Measurements from ENCODE around the gene GRAMD1B. TPM values are rescaled to one million over a fixed set of nuclear protein-coding genes. Genes with fewer than 3 reads are reported as not detected.

GRAMD1B gene
- 5.0 TPM for polyA plus RNA-seq (2013, experiment 1 of 2)
- polyA plus RNA-seq (2013, experiment 2 of 2), result 5.0 TPM

DNA sequence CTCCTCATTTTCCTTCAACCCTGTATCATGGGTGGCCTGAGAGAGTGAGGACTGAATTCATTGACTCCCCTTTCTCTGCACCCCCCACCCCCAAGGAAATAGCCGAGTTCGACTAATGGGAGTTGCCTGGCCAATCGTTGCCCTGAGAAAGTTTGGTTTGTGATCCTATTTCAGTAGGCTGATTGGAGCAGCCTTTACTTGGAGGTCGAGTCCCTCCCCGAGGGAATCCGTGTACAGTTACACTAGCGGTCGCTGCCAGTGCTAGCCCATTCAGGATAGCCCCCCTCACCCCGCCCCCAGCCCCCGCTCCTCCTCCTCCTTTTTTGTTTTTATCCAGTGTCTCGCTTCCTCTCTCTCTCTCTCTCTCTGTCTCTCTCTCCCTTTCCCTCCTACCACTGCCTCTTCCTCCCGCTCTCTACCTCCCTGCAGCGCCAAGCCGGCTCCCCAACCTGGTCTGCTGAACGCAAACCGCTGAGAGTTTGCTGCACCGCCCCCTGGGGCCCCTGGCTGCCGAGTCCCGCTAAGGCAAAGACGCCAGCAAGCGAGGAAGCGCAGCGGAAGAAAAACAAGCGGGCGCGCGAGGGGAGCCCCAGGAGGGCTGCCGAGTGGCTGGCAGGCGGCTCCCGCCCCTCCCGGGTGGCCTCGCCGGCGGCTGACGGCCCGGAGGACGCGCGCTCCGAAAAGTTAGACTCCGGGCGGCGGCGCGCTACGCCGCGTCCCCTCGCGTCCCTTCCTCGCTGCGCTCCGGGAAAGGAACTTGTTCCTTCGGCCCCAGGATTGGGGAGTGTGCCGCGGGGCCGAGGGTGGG, at the start of gene GRAMD1B:
TSS of gene GRAMD1B (plus strand) at position 357 of the 808 bp plus-strand sequence. CDS start 524 bp downstream, outside the sequence.
- H2BK5ac ChIP-seq (ENCODE audit: low read length), result peak within 1 kb of the TSS; percentile 62
- peak within 1 kb of the TSS; percentile 72 for H3K4me2 ChIP-seq (ENCODE audit: low read length)
- DNase-seq, result peak; percentile 94
- H3K4ac ChIP-seq (ENCODE audit: low read depth, low read length), result peak within 1 kb of the TSS; percentile 49
- WGBS (ENCODE audit: extremely low coverage, insufficient coverage, low lambda C conversion rate), result no CpG with 5 or more reads among the region's 57 CpGs
- peak within 1 kb of the TSS; percentile 89 for H3K4me3 ChIP-seq (ENCODE audit: low read length)
- H3K4me1 ChIP-seq (ENCODE audit: control insufficient read depth, low read depth, low read length), result peaks cover 6% of the 10 kb centered on the region
- H3K27ac ChIP-seq (ENCODE audit: low read depth, low read length), result peak within 1 kb of the TSS; percentile 94
- H4K5ac ChIP-seq (ENCODE audit: low read length), result no peak within 1 kb of the TSS
- H3K27me3 ChIP-seq (ENCODE audit: insufficient read depth, low read length, poor library complexity), result no peaks in the 10 kb centered on the region
- H3K9ac ChIP-seq (ENCODE audit: low read length), result peak within 1 kb of the TSS; percentile 93
- peak within 1 kb of the TSS; percentile 82 for H3K18ac ChIP-seq (ENCODE audit: low read length)
- peak within 1 kb of the TSS; percentile 98 for H3K23ac ChIP-seq (ENCODE audit: low read length)
- no peak within 1 kb of the TSS for H2BK15ac ChIP-seq (replicated peaks; ENCODE audit: low read depth)
- no peak within 1 kb of the TSS for H4K8ac ChIP-seq (ENCODE audit: low read depth, low read length)
- peak within 1 kb of the TSS; percentile 4 for H2BK120ac ChIP-seq (ENCODE audit: low read depth, low read length)
- H2AK5ac ChIP-seq (ENCODE audit: low read length), result no peak within 1 kb of the TSS
- H3K79me1 ChIP-seq (ENCODE audit: low read length), result peaks cover 10% of the 10 kb centered on the region
- no peaks in the 10 kb centered on the region for H3K36me3 ChIP-seq (ENCODE audit: control insufficient read depth, insufficient read depth, low read length)
- H3K79me2 ChIP-seq (ENCODE audit: control insufficient read depth, insufficient read depth, low read length), result peaks cover 6% of the 10 kb centered on the region
- H3K56ac ChIP-seq (ENCODE audit: low read length), result peak within 1 kb of the TSS; percentile 99

DNA sequence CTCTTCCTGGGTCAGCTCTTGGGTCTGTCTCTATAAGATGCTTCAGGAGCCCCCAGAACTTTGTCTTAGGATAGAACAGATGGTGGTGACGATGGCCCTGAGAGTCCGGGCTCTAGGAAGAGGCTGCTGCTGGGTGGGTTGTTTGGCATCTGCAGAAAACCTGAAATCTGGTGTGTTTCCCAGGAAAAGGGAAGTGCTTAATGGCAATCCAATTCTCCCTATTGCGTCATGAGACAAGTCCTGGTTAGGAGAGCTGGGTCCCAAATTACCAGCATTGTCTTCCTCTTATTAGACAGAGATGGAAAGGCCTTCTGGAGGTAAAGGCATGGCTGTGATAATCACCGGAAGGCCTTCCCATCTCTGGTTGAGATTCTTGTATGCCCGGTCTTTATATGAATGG, 48.9 kb upstream of the GRAMD1B start:
- Histone ChIP-seq H4K5ac (ENCODE audit: low read length) (no peak overlapping the region), H3K79me1 (ENCODE audit: low read length) (no peaks in the 10 kb centered on the region), H3K79me2 (ENCODE audit: control insufficient read depth, insufficient read depth, low read length) (no peaks in the 10 kb centered on the region), H2BK15ac (replicated peaks; ENCODE audit: low read depth) (no peak overlapping the region), H3K9ac (ENCODE audit: low read length) (no peak overlapping the region), H3K27me3 (ENCODE audit: insufficient read depth, low read length, poor library complexity) (no peaks in the 10 kb centered on the region), H3K36me3 (ENCODE audit: control insufficient read depth, insufficient read depth, low read length) (no peaks in the 10 kb centered on the region), H3K4ac (ENCODE audit: low read depth, low read length) (no peak overlapping the region), H2BK5ac (ENCODE audit: low read length) (no peak overlapping the region), H3K56ac (ENCODE audit: low read length) (no peak overlapping the region), H3K4me3 (ENCODE audit: low read length) (no peak overlapping the region), H3K18ac (ENCODE audit: low read length) (no peak overlapping the region), H4K8ac (ENCODE audit: low read depth, low read length) (no peak overlapping the region), H2AK5ac (ENCODE audit: low read length) (no peak overlapping the region), H3K23ac (ENCODE audit: low read length) (no peak overlapping the region), H3K4me2 (ENCODE audit: low read length) (no peak overlapping the region), H3K27ac (ENCODE audit: low read depth, low read length) (no peak overlapping the region), H3K4me1 (ENCODE audit: control insufficient read depth, low read depth, low read length) (no peaks in the 10 kb centered on the region), H2BK120ac (ENCODE audit: low read depth, low read length) (no peak overlapping the region)
- DNase-seq, result no peak
- WGBS (ENCODE audit: extremely low coverage, insufficient coverage, low lambda C conversion rate), result no CpG with 5 or more reads among the region's 5 CpGs

DNA sequence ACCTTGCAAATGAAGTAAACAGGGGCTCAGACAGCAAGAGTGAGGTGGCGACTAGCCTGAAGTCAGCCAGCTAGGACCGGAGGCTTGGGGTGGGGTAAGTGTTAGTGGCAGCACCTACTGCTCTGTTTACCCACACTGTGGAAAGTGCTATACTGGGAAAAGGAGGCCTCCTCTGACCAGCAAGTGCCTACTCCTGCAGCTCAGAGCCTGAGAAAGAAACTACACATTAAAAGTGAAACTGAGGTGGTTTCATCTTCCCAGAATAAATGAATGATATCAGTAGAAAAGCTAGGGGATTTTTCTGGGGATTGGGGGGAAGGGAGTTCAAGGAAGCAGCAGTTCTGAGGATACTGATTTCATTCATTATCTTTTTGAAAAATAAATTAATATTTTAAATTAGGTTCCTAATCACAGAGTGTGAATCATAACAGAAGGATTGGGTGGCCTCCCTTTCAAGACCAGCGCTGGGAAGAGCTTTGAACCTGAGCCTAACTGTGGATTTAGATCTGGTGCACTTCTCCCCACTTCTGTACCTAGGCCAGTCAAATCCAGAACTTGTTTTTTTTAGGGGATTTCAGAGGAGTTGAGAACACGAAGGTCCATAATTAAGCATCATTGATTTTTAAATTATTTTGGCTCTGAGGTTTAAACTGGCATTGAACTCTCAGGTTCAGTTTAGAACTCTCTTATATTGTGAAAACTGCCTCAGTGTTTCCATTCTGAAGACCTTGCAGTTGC, 48.1 kb upstream of the GRAMD1B start:
- Histone ChIP-seq H3K23ac (ENCODE audit: low read length) (no peak overlapping the region), H2BK5ac (ENCODE audit: low read length) (no peak overlapping the region), H3K4ac (ENCODE audit: low read depth, low read length) (no peak overlapping the region), H3K4me2 (ENCODE audit: low read length) (no peak overlapping the region), H3K18ac (ENCODE audit: low read length) (no peak overlapping the region), H3K56ac (ENCODE audit: low read length) (no peak overlapping the region), H3K9ac (ENCODE audit: low read length) (no peak overlapping the region), H3K36me3 (ENCODE audit: control insufficient read depth, insufficient read depth, low read length) (no peaks in the 10 kb centered on the region), H3K79me1 (ENCODE audit: low read length) (no peaks in the 10 kb centered on the region), H3K4me3 (ENCODE audit: low read length) (no peak overlapping the region), H3K27me3 (ENCODE audit: insufficient read depth, low read length, poor library complexity) (no peaks in the 10 kb centered on the region), H3K4me1 (ENCODE audit: control insufficient read depth, low read depth, low read length) (no peaks in the 10 kb centered on the region), H2BK120ac (ENCODE audit: low read depth, low read length) (no peak overlapping the region), H3K27ac (ENCODE audit: low read depth, low read length) (no peak overlapping the region), H4K5ac (ENCODE audit: low read length) (no peak overlapping the region), H2BK15ac (replicated peaks; ENCODE audit: low read depth) (no peak overlapping the region), H2AK5ac (ENCODE audit: low read length) (no peak overlapping the region), H3K79me2 (ENCODE audit: control insufficient read depth, insufficient read depth, low read length) (no peaks in the 10 kb centered on the region), H4K8ac (ENCODE audit: low read depth, low read length) (no peak overlapping the region)
- no CpG with 5 or more reads among the region's 4 CpGs for WGBS (ENCODE audit: extremely low coverage, insufficient coverage, low lambda C conversion rate)
- DNase-seq, result no peak

DNA sequence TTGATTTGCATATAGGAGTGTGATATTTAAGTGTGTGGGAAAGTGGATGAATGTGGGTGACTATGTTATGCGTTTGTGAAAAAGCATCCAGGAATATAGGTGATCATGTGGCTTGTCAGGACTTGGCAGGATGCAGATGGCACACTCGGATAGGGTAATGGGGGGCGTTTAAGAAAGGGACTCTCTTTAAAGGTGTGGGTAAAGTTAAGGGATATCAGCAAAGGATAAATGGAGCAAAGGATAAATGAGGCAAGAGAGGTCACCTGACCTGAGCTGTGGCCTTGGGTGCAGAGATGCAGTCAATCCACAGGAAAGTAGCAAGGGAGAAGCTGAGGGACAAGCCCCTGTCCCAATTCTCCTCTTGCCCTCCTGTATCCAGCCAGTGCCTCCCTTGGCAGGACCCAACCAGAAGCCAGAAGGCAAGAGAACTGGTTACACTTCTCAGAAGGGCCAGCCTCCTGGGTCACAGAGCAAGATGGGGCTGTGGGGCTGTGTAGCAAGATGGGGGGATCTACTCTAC, 47.5 kb upstream of the GRAMD1B start:
- H3K79me2 ChIP-seq (ENCODE audit: control insufficient read depth, insufficient read depth, low read length), result no peaks in the 10 kb centered on the region
- H2AK5ac ChIP-seq (ENCODE audit: low read length), result no peak overlapping the region
- H3K23ac ChIP-seq (ENCODE audit: low read length), result no peak overlapping the region
- no peak for DNase-seq
- no peak overlapping the region for H3K27ac ChIP-seq (ENCODE audit: low read depth, low read length)
- H4K5ac ChIP-seq (ENCODE audit: low read length), result no peak overlapping the region
- H3K56ac ChIP-seq (ENCODE audit: low read length), result no peak overlapping the region
- H2BK120ac ChIP-seq (ENCODE audit: low read depth, low read length), result no peak overlapping the region
- no peak overlapping the region for H4K8ac ChIP-seq (ENCODE audit: low read depth, low read length)
- no peak overlapping the region for H3K4me2 ChIP-seq (ENCODE audit: low read length)
- no peaks in the 10 kb centered on the region for H3K79me1 ChIP-seq (ENCODE audit: low read length)
- no peaks in the 10 kb centered on the region for H3K27me3 ChIP-seq (ENCODE audit: insufficient read depth, low read length, poor library complexity)
- H3K9ac ChIP-seq (ENCODE audit: low read length), result no peak overlapping the region
- no peak overlapping the region for H2BK5ac ChIP-seq (ENCODE audit: low read length)
- no peak overlapping the region for H3K4me3 ChIP-seq (ENCODE audit: low read length)
- no peak overlapping the region for H3K18ac ChIP-seq (ENCODE audit: low read length)
- H3K36me3 ChIP-seq (ENCODE audit: control insufficient read depth, insufficient read depth, low read length), result no peaks in the 10 kb centered on the region
- H2BK15ac ChIP-seq (replicated peaks; ENCODE audit: low read depth), result no peak overlapping the region
- H3K4me1 ChIP-seq (ENCODE audit: control insufficient read depth, low read depth, low read length), result no peaks in the 10 kb centered on the region
- 100% methylated on average over 1 of the region's 3 CpGs for WGBS (ENCODE audit: extremely low coverage, insufficient coverage, low lambda C conversion rate)
- H3K4ac ChIP-seq (ENCODE audit: low read depth, low read length), result no peak overlapping the region

DNA sequence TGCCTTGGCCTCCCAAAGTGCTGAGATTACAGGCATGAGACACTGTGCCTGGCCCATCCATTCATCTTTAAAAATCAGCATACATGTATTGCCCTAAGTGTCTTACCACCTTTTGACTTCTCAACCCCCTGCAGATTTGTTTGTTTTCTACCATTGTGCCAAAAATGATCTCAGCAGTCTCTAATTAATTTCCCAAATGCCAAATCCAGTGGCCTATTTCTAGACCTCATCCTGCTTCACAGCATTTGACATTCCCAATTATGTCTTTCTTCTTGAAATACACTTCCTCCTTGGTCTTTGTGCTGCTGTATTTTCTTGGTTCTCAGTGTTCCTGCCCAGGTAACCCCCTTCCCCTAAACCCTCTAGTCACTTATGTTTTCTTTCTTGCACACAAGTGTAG, 46.0 kb upstream of the GRAMD1B start:
- H3K9ac ChIP-seq (ENCODE audit: low read length), result no peak overlapping the region
- H3K4me1 ChIP-seq (ENCODE audit: control insufficient read depth, low read depth, low read length), result no peaks in the 10 kb centered on the region
- H3K23ac ChIP-seq (ENCODE audit: low read length), result no peak overlapping the region
- no peak overlapping the region for H2BK5ac ChIP-seq (ENCODE audit: low read length)
- H3K4ac ChIP-seq (ENCODE audit: low read depth, low read length), result no peak overlapping the region
- H3K56ac ChIP-seq (ENCODE audit: low read length), result no peak overlapping the region
- no peaks in the 10 kb centered on the region for H3K36me3 ChIP-seq (ENCODE audit: control insufficient read depth, insufficient read depth, low read length)
- H4K5ac ChIP-seq (ENCODE audit: low read length), result no peak overlapping the region
- no peak for DNase-seq
- no peak overlapping the region for H4K8ac ChIP-seq (ENCODE audit: low read depth, low read length)
- H3K4me2 ChIP-seq (ENCODE audit: low read length), result no peak overlapping the region
- no peak overlapping the region for H2BK120ac ChIP-seq (ENCODE audit: low read depth, low read length)
- no peak overlapping the region for H3K4me3 ChIP-seq (ENCODE audit: low read length)
- no peak overlapping the region for H2AK5ac ChIP-seq (ENCODE audit: low read length)
- no peak overlapping the region for H3K18ac ChIP-seq (ENCODE audit: low read length)
- H3K79me2 ChIP-seq (ENCODE audit: control insufficient read depth, insufficient read depth, low read length), result no peaks in the 10 kb centered on the region
- H2BK15ac ChIP-seq (replicated peaks; ENCODE audit: low read depth), result no peak overlapping the region
- no peaks in the 10 kb centered on the region for H3K79me1 ChIP-seq (ENCODE audit: low read length)
- H3K27me3 ChIP-seq (ENCODE audit: insufficient read depth, low read length, poor library complexity), result no peaks in the 10 kb centered on the region
- H3K27ac ChIP-seq (ENCODE audit: low read depth, low read length), result no peak overlapping the region

Data from mesendoderm (in vitro differentiated cells).